A673 (cell line): ENCODE measurements around the gene DNAJC10.

Experiments
- CTCF ChIP-seq: fragments of 300-800, 200-600 bp; sonication (generic); conservative IDR thresholded peaks from 2 replicates; pipeline ENCODE4 v1.5.1; 2017; ENCODE audit warnings: low read depth, mild to moderate bottlenecking, antibody characterized with exemption, low read length, moderate library complexity, mixed read lengths
- EZH2 ChIP-seq: fragments of 200-600 bp; sonication (generic); IDR thresholded peaks from 2 replicates; pipeline ENCODE4 v1.6.1; 2017; ENCODE audit warnings: borderline replicate concordance, low read depth, mild to moderate bottlenecking, mixed read lengths, antibody characterized with exemption, low read length; ENCODE audit not compliant: poor library complexity, severe bottlenecking

- TF ChIP-seq CTCF (no peak), EZH2 (no peak)
These were observed 101.5 kb downstream of the DNAJC10 start for GRCh38 chr2:182817558-182817957.
